Caco-2 (cell line): ENCODE results near the gene UTF1. TPM values are rescaled to one million over a fixed set of nuclear protein-coding genes. Genes with fewer than 3 reads are reported as not detected.
A peak's percentile ranks its signal among the peaks of the same experiment; 100 is the strongest.

ENCODE experiments used
- BruUV-seq: library from RNA; stranded (reverse); fragments of 400-500 nt; replicated peaks from 2 replicates; lab custom pipeline; 2021; lab: Mats Ljungman, UMichigan
- CTCF ChIA-PET: fragments of 300-600 bp; sonication (Branson Sonifier 250); formaldehyde crosslinking; loops from one replicate; lab custom pipeline; 2022; ENCODE audit warnings: antibody characterized with exemption; lab: Charles Lee
- POLR2A ChIA-PET: fragments of 300-600 bp; sonication (Branson Sonifier 250); formaldehyde crosslinking; loops from one replicate; lab custom pipeline; 2022; ENCODE audit warnings: antibody characterized with exemption; lab: Charles Lee
- DNase-seq, 2 experiments: peaks; one replicate each; pipeline versions ENCODE4 v3.0.0 to v3.0.0-alpha.2; 2020 to 2022
- H3K27me3 ChIP-seq: replicated peaks from 2 replicates; pipeline ENCODE4 v1.6.0; 2011; ENCODE audit warnings: low read length; ENCODE audit not compliant: control insufficient read depth, insufficient read depth
- H3K36me3 ChIP-seq: 2 replicates; pipeline ENCODE4 v1.5.1; 2011; ENCODE audit warnings: low read length; ENCODE audit not compliant: control insufficient read depth, insufficient read depth
- H3K4me1 ChIP-seq: fragments of 250-450 bp; sonication (Bioruptor Pico); 2 replicates; pipeline ENCODE4 v1.5.1; 2020; ENCODE audit warnings: mild to moderate bottlenecking
- H3K4me3 ChIP-seq: 2 replicates; pipeline ENCODE4 v1.5.1; 2011; ENCODE audit warnings: low read depth, mild to moderate bottlenecking, control low read depth, low read length
- H3K9me3 ChIP-seq: fragments of 250-450 bp; sonication (Bioruptor Pico); 2 replicates; pipeline ENCODE4 v1.5.1; 2020; ENCODE audit warnings: mild to moderate bottlenecking, moderate library complexity
- H3K27ac Mint-ChIP-seq: one replicate; pipeline ENCODE4 v1.8.0; 2022; ENCODE audit warnings: mixed read lengths; ENCODE audit not compliant: unreplicated experiment
- H3K27me3 Mint-ChIP-seq: one replicate; pipeline ENCODE4 v1.8.0; 2022; ENCODE audit warnings: mixed read lengths; ENCODE audit not compliant: insufficient read depth, unreplicated experiment
- H3K36me3 Mint-ChIP-seq: one replicate; pipeline ENCODE4 v1.8.0; 2022; ENCODE audit warnings: mild to moderate bottlenecking, mixed read lengths; ENCODE audit not compliant: insufficient read depth, unreplicated experiment
- H3K4me1 Mint-ChIP-seq: one replicate; pipeline ENCODE4 v1.8.0; 2022; ENCODE audit warnings: low read depth, mixed read lengths; ENCODE audit not compliant: unreplicated experiment
- H3K4me3 Mint-ChIP-seq: one replicate; pipeline ENCODE4 v1.8.0; 2022; ENCODE audit warnings: mild to moderate bottlenecking, moderate library complexity, mixed read lengths; ENCODE audit not compliant: unreplicated experiment
- H3K9me3 Mint-ChIP-seq: one replicate; pipeline ENCODE4 v1.8.0; 2022; ENCODE audit warnings: mixed read lengths; ENCODE audit not compliant: unreplicated experiment
- CTCF ChIP-seq, 2 experiments: fragments of 200-600 bp in 1 of 2; IDR thresholded peaks; 1 replicate in 1 of 2; 2 replicates in 1 of 2; pipeline versions ENCODE4 v1.5.1 to v1.8.0; 2011 to 2022; ENCODE audit warnings: antibody characterized with exemption in 1 of 2, control low read depth in 1 of 2, inconsistent platforms in 1 of 2, low read depth in 1 of 2, low read length in 1 of 2, mild to moderate bottlenecking in 1 of 2, moderate library complexity in 1 of 2; ENCODE audit not compliant: insufficient read depth in 1 of 2, severe bottlenecking in 1 of 2, unreplicated experiment in 1 of 2
- intact Hi-C: fragments of 100-400 bp; cut with micrococcal nuclease; formaldehyde crosslinking; loops from one replicate; pipeline ENCODE4 v1.10.0; 2022; ENCODE audit not compliant: unreplicated experiment
- total RNA-seq: library from RNA; stranded (reverse); gene quantifications from 2 replicates; pipeline ENCODE4 v1.2.3, GENCODE V29; 2022

Gene UTF1
- total RNA-seq, 1 experiment from 2014 or later = not detected

GRCh38 chr10:133259602-133259989 is 29.6 kb downstream of the UTF1 start:
- Histone ChIP-seq H3K4me1 (peaks cover 28% of the 10 kb centered on the region), H3K27me3 (no peaks in the 10 kb centered on the region), H3K36me3 (no peaks in the 10 kb centered on the region), H3K9me3 (no peaks in the 10 kb centered on the region), H3K4me3 (no peak overlapping the region)
- Mint-ChIP-seq H3K27ac (no peak overlapping the region), H3K36me3 (peaks cover 11% of the 10 kb centered on the region), H3K9me3 (no peaks in the 10 kb centered on the region), H3K4me3 (peak overlapping the region; percentile 64), H3K4me1 (peaks cover 18% of the 10 kb centered on the region), H3K27me3 (no peaks in the 10 kb centered on the region)
- intact Hi-C loops = no loop called here
- ChIA-PET POLR2A (no interaction called here), CTCF (no interaction called here)
- BruUV-seq = no TSS peak
- no peak for DNase-seq
- no peak for TF ChIP-seq CTCF (IDR thresholded peaks at IDR 0.05; ENCODE audit: insufficient read depth in 1 of 2, low read depth in 1 of 2, low read length in 1 of 2, severe bottlenecking in 1 of 2, unreplicated experiment in 1 of 2)

GRCh38 chr10:133260895-133261725 is 31.1 kb downstream of the UTF1 start:
- Histone ChIP-seq H3K9me3 (no peaks in the 10 kb centered on the region), H3K36me3 (no peaks in the 10 kb centered on the region), H3K27me3 (no peaks in the 10 kb centered on the region), H3K4me1 (peaks cover 28% of the 10 kb centered on the region), H3K4me3 (peak overlapping the region; percentile 47)
- intact Hi-C loops = loop anchor here (5.0 kb wide), 1 partner anchor 46 kb away; the partner anchor contains the start of genes TUBGCP2 and ZNF511
- peaks cover 11% of the 10 kb centered on the region for H3K36me3 Mint-ChIP-seq
- H3K9me3 Mint-ChIP-seq = no peaks in the 10 kb centered on the region
- H3K27ac Mint-ChIP-seq = peak overlapping the region; percentile 73
- H3K4me1 Mint-ChIP-seq = peaks cover 18% of the 10 kb centered on the region
- TF ChIP-seq CTCF (IDR thresholded peaks at IDR 0.05; ENCODE audit: insufficient read depth in 1 of 2, low read depth in 1 of 2, low read length in 1 of 2, severe bottlenecking in 1 of 2, unreplicated experiment in 1 of 2) = no peak
- POLR2A ChIA-PET = interaction anchor here (0.6 kb wide), 1 partner anchor 15 kb away, joined by 7 read pairs; no protein-coding TSS in a partner anchor
- H3K4me3 Mint-ChIP-seq = peak overlapping the region; percentile 64
- peak; percentile 65 to 71 for DNase-seq
- CTCF ChIA-PET = interaction anchor here (0.6 to 1.1 kb wide), 3 partner anchors 9 to 17 kb away, joined by 3 to 5 read pairs (median 5); no protein-coding TSS in a partner anchor
- TSS peak; percentile 42 for BruUV-seq
- no peaks in the 10 kb centered on the region for H3K27me3 Mint-ChIP-seq

- H3K36me3 ChIP-seq = no peaks in the 10 kb centered on the region
- H3K4me3 ChIP-seq = peak overlapping the region; percentile 47
- H3K4me3 Mint-ChIP-seq = peak overlapping the region; percentile 64
- POLR2A ChIA-PET = no interaction called here
- no peaks in the 10 kb centered on the region for H3K9me3 ChIP-seq
- no peaks in the 10 kb centered on the region for H3K27me3 Mint-ChIP-seq
- CTCF ChIA-PET = interaction anchor here (0.6 to 1.1 kb wide), 2 partner anchors 10 to 16 kb away, joined by 3 to 5 read pairs; no protein-coding TSS in a partner anchor
- peaks cover 18% of the 10 kb centered on the region for H3K4me1 Mint-ChIP-seq
- no peak for TF ChIP-seq CTCF (IDR thresholded peaks at IDR 0.05; ENCODE audit: insufficient read depth in 1 of 2, low read depth in 1 of 2, low read length in 1 of 2, severe bottlenecking in 1 of 2, unreplicated experiment in 1 of 2)
- BruUV-seq = no TSS peak
- H3K27ac Mint-ChIP-seq = no peak overlapping the region
- peak; percentile 90 to 91 for DNase-seq
- no peaks in the 10 kb centered on the region for H3K27me3 ChIP-seq
- H3K36me3 Mint-ChIP-seq = peaks cover 11% of the 10 kb centered on the region
- H3K4me1 ChIP-seq = peaks cover 28% of the 10 kb centered on the region
- intact Hi-C loops = loop anchor here (5.0 kb wide), 1 partner anchor 45 kb away; the partner anchor contains the start of genes TUBGCP2 and ZNF511
- no peaks in the 10 kb centered on the region for H3K9me3 Mint-ChIP-seq
Measured at GRCh38 chr10:133261726-133262325, 31.8 kb downstream of the UTF1 start.
